IgD-negative memory B cell (primary cell): Measurements from ENCODE around the gene TMEM209. TPM values are rescaled to one million over a fixed set of nuclear protein-coding genes. Genes with fewer than 3 reads are reported as not detected.
"Not testable (repeated sequence)": the region's sequence is repeated elsewhere in the genome, so short reads cannot be mapped to it uniquely, and the experiment has no call there.

Experiments
- H3K27ac Mint-ChIP-seq, 3 donors: one replicate each; pipeline ENCODE4 v1.8.0; 2020 to 2022; ENCODE audit warnings: mild to moderate bottlenecking in 3 of 3, mixed read lengths in 3 of 3, moderate library complexity in 1 of 3
- H3K27me3 Mint-ChIP-seq: one replicate; pipeline ENCODE4 v1.8.0; 2021; ENCODE audit warnings: mixed read lengths
- H3K36me3 Mint-ChIP-seq: one replicate; pipeline ENCODE4 v1.8.0; 2020; ENCODE audit warnings: mild to moderate bottlenecking, mixed read lengths
- H3K4me1 Mint-ChIP-seq, 3 donors: one replicate each; pipeline ENCODE4 v1.8.0; 2020 to 2022; ENCODE audit warnings: mixed read lengths in 3 of 3, mild to moderate bottlenecking in 1 of 3
- H3K4me3 Mint-ChIP-seq, 4 donors: one replicate each; pipeline ENCODE4 v1.8.0; 2020 to 2022; ENCODE audit warnings: mild to moderate bottlenecking in 4 of 4, mixed read lengths in 4 of 4, moderate library complexity in 3 of 4
- H3K9me3 Mint-ChIP-seq, 3 donors: one replicate each; pipeline ENCODE4 v1.8.0; 2020 to 2021; ENCODE audit warnings: mixed read lengths in 3 of 3, mild to moderate bottlenecking in 1 of 3
- polyA plus RNA-seq: library from polyadenylated mRNA; unstranded; fragments of 300-500 nt; fragmentation: Illumina TruSeq; gene quantifications from one replicate; pipeline ENCODE4 v1.2.3, GENCODE V29; 2021

TMEM209 gene
- polyA plus RNA-seq: 39.0 TPM

DNA sequence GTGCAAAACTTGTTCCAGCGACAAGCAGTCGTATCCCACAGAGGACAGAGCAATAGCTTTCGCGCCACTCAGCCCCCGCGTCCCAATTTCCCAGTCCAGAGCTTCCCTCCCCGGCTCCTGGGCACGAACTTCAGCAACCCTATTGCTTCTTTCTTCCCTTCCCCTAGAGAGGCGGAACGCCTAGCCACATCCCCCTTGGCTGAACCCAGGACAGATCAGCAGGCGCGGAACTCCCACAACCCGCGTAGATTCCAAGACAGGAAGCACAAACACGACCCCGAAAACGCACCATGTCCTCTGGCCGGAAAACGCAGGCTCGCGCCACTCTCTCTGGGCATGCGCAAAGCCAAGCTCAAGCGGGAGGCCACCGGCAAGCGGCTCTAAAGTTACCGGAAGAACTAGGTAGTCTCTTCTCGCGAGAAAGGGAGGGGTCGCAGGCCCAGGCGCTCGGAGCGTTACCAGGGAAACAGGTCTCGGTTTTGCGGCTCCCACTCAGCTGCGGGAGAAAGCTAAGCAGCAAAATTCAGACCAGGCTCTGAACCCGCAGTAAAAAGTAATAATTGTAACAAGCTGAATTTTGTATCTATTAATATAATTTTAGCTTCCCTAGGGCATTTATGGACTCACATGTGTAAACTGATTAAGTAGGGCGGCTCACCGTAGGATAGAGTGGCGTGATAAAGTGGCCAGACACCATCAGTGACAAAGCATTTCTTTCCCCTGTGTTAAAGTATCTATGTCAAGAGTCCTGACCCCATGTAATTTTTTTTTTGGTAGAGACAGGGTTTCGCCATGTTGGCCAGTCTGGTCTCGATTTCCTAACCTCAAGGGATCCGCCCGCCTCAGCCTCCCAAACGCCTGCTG is at the start of gene TMEM209:
Gene TMEM209, minus strand, starts transcription at position 323 of the 864 bp plus-strand sequence. Its CDS starts 31 bp downstream, at position 292.
- H3K4me1 Mint-ChIP-seq: peaks cover 7 to 23% (median 14%) of the 10 kb centered on the region in 3 donors
- no peaks in the 10 kb centered on the region for H3K27me3 Mint-ChIP-seq
- H3K4me3 Mint-ChIP-seq: peak within 1 kb of the TSS; percentile 94 to 100 (median 99)
- no peaks in the 10 kb centered on the region for H3K9me3 Mint-ChIP-seq
- H3K27ac Mint-ChIP-seq: peak within 1 kb of the TSS; percentile 75 to 99 (median 99)
- peaks cover 7% of the 10 kb centered on the region for H3K36me3 Mint-ChIP-seq

DNA sequence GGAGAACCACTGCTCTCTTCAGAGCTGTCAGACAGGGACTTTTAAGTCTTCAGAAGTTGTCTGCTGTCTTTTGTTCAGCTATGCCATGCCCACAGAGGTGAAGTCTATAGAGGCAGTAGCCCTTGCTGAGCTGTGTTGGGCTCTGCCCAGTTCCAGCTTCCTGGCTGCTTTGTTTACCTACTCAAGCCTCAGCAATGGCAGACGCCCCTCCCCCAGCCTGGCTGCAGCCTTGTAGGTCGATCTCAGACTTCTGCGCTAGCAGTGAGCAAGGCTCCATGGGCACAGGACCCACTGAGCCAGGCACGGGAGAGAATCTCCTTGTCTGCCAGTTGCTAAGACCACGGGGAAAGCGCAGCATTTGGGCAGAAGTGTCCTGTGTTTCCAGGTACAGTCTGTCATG is 49.3 kb upstream of the TMEM209 start:
- H3K9me3 Mint-ChIP-seq: peaks cover 2 to 18% (median 9%) of the 10 kb centered on the region in 3 donors
- H3K27me3 Mint-ChIP-seq: peaks cover 5% of the 10 kb centered on the region
- H3K27ac Mint-ChIP-seq: no peak overlapping the region
- peaks cover 9% of the 10 kb centered on the region for H3K36me3 Mint-ChIP-seq
- H3K4me3 Mint-ChIP-seq: peak overlapping the region in 1 of 4 donors; percentile 68
- H3K4me1 Mint-ChIP-seq: no peaks in the 10 kb centered on the region

DNA sequence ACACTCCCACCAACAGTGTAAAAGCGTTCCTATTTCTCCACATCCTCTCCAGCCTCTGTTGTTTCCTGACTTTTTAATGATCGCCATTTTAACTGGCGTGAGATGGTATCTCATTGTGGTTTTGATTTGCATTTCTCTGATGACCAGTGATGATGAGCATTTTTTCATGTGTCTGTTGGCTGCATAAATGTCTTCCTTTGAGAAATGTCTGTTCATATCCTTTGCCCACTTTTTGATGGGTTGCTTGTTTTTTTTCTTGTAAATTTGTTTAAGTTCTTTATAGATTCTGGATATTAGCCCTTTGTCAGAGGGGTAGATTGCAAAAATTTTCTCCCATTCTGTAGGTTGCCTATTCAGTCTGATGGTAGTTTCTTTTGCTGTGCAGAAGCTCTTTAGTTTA is 44.4 kb upstream of the TMEM209 start:
- H3K27ac Mint-ChIP-seq, H3K4me1 Mint-ChIP-seq, H3K27me3 Mint-ChIP-seq, H3K36me3 Mint-ChIP-seq: not testable (repeated sequence)
- Mint-ChIP-seq H3K9me3 (peaks cover 2 to 29% (median 7%) of the 10 kb centered on the region in 3 donors), H3K4me3 (peak overlapping the region in 1 of 4 donors; percentile 15)

DNA sequence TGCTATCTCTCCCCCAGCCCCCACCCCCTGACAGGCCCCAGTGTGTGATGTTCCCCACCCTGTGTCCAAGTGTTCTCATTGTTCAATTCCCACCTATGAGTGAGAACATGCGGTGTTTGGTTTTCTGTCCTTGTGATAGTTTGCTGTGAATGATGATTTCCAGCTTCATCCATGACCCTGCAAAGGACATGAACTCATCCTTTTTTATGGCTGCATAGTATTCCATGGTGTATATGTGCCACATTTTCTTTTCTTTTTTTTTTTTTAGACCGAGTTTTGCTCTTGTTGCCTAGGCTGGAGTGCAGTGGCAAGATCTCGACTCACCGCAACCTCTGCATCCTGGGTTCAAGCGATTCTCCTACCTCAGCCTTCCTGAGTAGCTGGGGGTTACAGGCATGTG is 43.6 kb upstream of the TMEM209 start:
- Mint-ChIP-seq H3K4me3 (peak overlapping the region in 1 of 4 donors; percentile 10), H3K9me3 (peaks cover 2 to 29% (median 7%) of the 10 kb centered on the region in 3 donors)
- H3K4me1 Mint-ChIP-seq, H3K36me3 Mint-ChIP-seq, H3K27me3 Mint-ChIP-seq, H3K27ac Mint-ChIP-seq: not testable (repeated sequence)

DNA sequence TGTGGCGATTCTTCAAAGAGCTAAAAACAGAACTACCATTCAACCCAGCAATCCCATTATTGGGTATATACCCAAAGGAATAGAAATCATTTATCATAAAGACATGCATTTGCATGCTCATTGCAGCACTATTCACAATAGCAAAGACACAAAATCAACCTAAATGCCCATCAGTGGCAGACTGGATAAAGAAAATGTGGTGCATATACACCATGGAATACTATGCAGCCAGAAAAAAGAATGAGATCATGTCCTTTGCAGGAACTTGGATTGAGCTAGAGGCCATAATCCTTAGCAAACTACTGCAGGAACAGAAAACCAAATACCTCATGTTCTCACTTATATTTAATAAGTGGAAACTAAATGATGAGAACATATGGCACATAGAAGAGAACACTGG is 41.3 kb upstream of the TMEM209 start:
- H3K27me3 Mint-ChIP-seq, H3K4me3 Mint-ChIP-seq, H3K36me3 Mint-ChIP-seq: not testable (repeated sequence)

DNA sequence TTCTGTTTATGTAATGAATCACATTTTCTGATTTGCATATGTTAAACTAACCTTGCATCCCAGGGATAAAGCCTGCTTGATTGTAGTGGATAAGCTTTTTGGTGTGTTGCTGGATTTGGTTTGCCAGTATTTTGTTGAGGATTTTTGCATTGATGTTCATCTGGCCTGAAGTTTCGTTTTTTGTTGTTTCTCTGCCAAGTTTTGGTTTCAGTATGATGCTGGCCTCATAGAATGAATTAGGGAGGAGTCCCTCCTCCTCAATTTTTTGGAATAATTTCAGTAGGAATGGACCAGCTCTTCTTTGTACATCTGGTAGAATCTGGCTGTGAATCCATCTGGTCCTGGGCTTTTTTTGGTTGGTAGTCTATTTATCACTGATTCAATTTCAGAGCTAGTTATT is 38.3 kb upstream of the TMEM209 start:
- not testable (repeated sequence) for H3K27ac Mint-ChIP-seq, H3K4me3 Mint-ChIP-seq, H3K27me3 Mint-ChIP-seq, H3K36me3 Mint-ChIP-seq
- Mint-ChIP-seq H3K9me3 (peaks cover 0 to 18% (median 7%) of the 10 kb centered on the region in 3 donors), H3K4me1 (peaks cover 4 to 11% (median 10%) of the 10 kb centered on the region in 3 donors)

More for the DNA sequence above, 41.3 kb upstream of the TMEM209 start:
- Mint-ChIP-seq H3K4me1 (peaks cover 4 to 11% (median 10%) of the 10 kb centered on the region in 3 donors), H3K9me3 (peaks cover 0 to 22% (median 7%) of the 10 kb centered on the region in 3 donors)
- H3K27ac Mint-ChIP-seq: not testable (repeated sequence)

DNA sequence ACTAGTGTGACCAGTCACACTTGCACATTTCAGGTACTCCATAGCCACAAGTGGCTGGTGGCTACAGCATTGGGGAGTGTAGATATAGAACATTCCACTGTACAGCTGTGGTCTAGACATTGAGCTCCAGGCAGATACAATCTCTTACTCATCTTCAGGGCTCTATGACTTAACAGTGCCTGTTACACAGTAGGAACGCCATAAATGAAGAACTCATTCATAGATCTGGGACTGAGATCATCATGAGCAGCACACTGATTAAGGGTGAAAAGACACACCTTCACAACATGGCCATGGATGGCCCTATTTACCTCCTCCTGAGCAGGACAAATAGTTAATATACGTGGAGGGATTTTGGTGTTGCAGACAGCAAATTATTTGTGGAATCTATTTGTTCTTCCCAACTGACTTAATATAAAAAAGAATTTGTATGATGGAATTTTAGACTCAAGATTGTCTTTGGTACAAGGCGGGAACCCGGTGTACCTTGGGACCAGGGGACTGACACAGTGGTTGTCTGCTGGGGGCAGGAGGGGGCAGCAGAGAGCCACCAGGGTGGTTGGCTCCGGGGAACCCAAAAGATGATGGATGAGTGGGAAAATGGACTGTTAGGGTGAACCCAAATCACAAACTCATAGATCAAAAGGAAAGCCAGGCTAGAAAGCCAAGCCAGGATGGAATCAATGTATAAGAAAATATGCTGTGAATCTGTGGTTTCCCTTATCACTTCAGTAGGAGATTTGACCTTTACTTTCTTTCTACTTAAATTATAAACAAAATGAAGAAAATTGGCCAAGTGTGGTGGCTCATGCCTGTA is 37.2 kb upstream of the TMEM209 start:
- peaks cover 0 to 20% (median 7%) of the 10 kb centered on the region in 3 donors for H3K9me3 Mint-ChIP-seq
- H3K4me1 Mint-ChIP-seq: peaks cover 4 to 11% (median 10%) of the 10 kb centered on the region in 3 donors
- H3K4me3 Mint-ChIP-seq: no peak overlapping the region
- peaks cover 2% of the 10 kb centered on the region for H3K36me3 Mint-ChIP-seq
- H3K27ac Mint-ChIP-seq: no peak overlapping the region
- H3K27me3 Mint-ChIP-seq: no peaks in the 10 kb centered on the region

DNA sequence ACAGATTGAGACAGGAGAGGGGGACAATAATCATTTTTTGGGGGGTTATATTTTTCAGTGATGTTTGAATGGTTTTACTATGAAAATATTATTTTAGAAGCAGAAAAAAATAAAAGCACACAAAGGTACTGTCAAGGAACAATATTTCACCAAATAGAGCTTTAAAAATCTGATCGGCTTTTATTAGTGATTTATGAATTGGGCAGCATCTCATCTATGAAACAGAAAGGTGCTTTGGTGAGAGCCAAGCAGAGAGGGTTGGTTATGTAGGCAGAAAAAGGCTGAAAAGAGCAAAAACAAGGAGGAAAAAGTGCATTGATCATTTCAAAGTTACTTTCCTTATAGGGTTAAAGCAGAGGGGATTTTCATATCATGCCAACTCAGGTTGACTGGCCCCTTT is 35.0 kb upstream of the TMEM209 start:
- Mint-ChIP-seq H3K4me3 (no peak overlapping the region), H3K9me3 (peaks cover 0 to 2% (median 0%) of the 10 kb centered on the region in 3 donors)

DNA sequence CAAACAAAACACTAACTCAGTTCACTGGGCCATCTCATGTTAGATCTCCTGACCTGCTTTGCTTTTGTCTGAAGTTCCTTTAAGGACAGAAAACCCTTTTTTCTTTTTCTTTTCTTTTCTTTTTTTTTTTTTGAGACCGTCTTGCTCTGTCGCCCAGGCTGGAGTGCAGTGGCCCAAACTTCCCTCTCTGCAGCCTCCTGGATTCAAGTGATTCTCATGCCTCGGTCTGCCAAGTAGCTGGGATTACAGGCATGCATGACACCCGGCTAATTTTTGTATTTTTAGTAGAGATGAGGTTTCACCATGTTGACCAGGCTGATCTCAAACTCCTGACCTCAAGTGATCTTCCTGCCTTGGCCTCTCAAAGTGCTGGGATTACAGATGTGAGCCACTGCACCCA is 31.2 kb upstream of the TMEM209 start:
- not testable (repeated sequence) for H3K9me3 Mint-ChIP-seq

More for the DNA sequence above, 35.0 kb upstream of the TMEM209 start:
- Mint-ChIP-seq H3K27me3 (no peaks in the 10 kb centered on the region), H3K4me1 (peaks cover 4 to 11% (median 10%) of the 10 kb centered on the region in 3 donors), H3K36me3 (peaks cover 8% of the 10 kb centered on the region), H3K27ac (no peak overlapping the region)

DNA sequence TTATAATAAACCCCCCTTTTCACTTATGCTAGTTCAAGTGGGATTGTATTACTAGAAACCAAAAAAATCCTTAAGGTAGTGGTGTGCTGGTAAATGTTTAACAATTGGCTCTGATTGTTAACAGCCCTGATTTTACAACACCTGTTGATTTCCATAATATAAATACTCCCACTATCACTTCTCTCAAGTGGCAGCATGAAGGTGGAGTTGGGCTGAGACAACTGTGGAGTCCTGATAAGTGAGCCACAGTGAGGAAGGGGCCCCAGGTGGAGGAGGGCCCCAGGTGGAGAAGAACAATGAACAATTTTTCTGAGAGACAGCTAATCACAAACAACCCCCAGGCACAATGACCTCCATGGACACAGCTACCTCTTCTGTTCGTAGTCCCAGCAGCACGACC is 28.9 kb upstream of the TMEM209 start:
- Mint-ChIP-seq H3K36me3 (peaks cover 10% of the 10 kb centered on the region), H3K27me3 (peaks cover 2% of the 10 kb centered on the region), H3K4me3 (no peak overlapping the region), H3K27ac (no peak overlapping the region), H3K9me3 (peaks cover 0 to 2% (median 0%) of the 10 kb centered on the region in 3 donors), H3K4me1 (peaks cover 0 to 1% (median 0%) of the 10 kb centered on the region in 3 donors)

More for the DNA sequence above, 31.2 kb upstream of the TMEM209 start:
- not testable (repeated sequence) for H3K36me3 Mint-ChIP-seq, H3K27me3 Mint-ChIP-seq, H3K4me1 Mint-ChIP-seq, H3K27ac Mint-ChIP-seq, H3K4me3 Mint-ChIP-seq

DNA sequence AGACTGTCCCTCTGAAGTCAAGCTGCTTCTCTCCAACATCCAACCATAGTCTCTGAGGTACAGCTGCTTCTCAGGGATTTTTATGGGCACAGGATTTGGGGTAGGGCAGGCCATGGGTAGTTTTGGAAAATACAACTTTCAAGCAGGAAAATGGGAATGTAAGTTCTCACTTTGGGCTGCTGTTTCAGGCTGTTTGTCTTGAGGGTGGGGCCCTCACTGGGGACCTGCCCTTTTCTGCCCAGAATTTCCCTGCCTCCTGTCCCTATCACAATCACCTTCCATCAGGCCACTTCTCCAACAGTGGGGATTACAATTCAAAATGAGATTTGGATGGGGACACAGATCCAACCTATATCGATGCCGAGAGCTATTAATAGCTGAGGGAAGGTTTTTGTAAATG is 27.0 kb upstream of the TMEM209 start:
- H3K9me3 Mint-ChIP-seq: no peaks in the 10 kb centered on the region
- H3K27ac Mint-ChIP-seq: no peak overlapping the region
- no peak overlapping the region for H3K4me3 Mint-ChIP-seq
- peaks cover 9% of the 10 kb centered on the region for H3K36me3 Mint-ChIP-seq
- H3K27me3 Mint-ChIP-seq: peaks cover 2% of the 10 kb centered on the region
- peaks cover 0 to 1% (median 0%) of the 10 kb centered on the region in 3 donors for H3K4me1 Mint-ChIP-seq

DNA sequence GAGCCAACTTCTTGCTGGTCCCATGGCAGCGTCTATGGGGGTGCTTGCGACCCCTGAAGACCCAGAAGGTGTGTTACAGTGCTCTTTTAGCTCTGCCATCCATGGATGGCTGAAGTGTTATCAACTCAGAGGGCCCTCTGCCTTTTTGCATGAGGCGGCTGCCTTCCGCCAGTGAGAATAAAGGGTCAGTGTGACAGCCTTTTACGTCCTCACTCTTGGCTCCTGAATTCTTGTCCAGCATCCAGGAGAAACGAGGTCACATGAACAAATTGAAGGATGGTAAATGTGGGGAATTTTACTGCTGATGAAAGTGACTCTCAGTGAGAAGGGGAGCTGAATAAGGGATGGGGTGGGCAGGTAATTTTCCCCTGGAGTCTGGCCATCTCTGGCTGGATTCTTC is 26.6 kb upstream of the TMEM209 start:
- Mint-ChIP-seq H3K9me3 (no peaks in the 10 kb centered on the region), H3K27me3 (peaks cover 2% of the 10 kb centered on the region)

DNA sequence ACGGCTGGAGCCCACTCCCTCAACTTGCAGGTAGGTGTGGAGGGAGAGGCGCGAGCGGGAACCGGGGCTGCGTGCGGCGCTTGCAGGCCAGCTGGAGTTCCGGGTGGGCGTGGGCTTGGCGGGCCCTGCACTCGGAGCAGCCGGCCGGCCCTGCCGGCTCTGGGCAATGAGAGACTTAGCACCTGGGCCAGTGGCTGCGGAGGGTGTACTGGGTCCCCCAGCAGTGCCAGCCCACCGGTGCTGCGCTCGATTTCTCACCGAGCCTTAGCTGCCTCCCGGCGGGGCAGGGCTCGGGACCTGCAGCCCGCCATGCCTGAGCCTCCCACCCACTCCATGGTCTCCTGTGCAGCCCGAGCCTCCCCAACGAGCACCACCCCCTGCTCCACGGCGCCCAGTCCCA is 24.8 kb upstream of the TMEM209 start:
- H3K9me3 Mint-ChIP-seq, H3K27ac Mint-ChIP-seq, H3K36me3 Mint-ChIP-seq, H3K4me3 Mint-ChIP-seq, H3K4me1 Mint-ChIP-seq, H3K27me3 Mint-ChIP-seq: not testable (repeated sequence)

More for the DNA sequence above, 26.6 kb upstream of the TMEM209 start:
- H3K4me1 Mint-ChIP-seq: peaks cover 0 to 1% (median 0%) of the 10 kb centered on the region in 3 donors
- no peak overlapping the region for H3K27ac Mint-ChIP-seq
- H3K36me3 Mint-ChIP-seq: peaks cover 7% of the 10 kb centered on the region
- H3K4me3 Mint-ChIP-seq: no peak overlapping the region

DNA sequence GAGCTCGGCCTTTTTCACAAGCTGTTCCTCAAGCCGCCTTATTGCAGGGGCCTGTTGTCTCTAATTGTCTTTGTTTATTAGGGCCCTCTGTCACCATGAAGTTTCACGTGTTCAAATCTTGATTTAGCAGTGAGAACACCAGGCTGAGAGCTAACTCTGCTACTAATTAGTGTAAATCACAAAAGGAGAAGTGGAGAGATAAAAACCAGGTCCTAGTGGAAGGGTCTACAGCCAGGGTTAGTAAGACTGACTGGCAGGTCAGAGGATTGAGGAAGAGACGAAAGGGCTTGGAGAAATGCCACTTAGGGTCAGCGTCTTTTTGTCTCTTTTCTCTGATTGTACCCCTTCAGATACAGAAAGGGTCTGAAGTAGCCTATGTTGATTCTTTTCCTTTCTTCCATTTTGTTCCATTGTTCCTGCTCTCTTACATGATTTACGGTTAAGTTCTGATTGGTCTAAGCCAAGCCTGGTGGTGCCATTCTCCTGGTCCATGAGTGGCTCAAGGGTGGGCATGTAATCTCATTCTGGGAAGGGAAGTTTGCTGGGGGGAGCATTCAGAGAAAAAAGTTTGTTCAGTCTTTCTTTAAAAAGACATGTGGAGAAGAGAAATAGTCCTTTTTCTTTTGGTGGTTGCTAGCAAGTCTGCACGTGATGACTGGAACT is 23.8 kb upstream of the TMEM209 start:
- no peak overlapping the region for H3K4me3 Mint-ChIP-seq
- no peaks in the 10 kb centered on the region for H3K9me3 Mint-ChIP-seq
- no peaks in the 10 kb centered on the region for H3K36me3 Mint-ChIP-seq
- H3K27ac Mint-ChIP-seq: no peak overlapping the region
- no peaks in the 10 kb centered on the region for H3K27me3 Mint-ChIP-seq
- peaks cover 0 to 2% (median 0%) of the 10 kb centered on the region in 3 donors for H3K4me1 Mint-ChIP-seq
